Mammary epithelial cell (primary cell): ENCODE data around the gene AUTS2.

Source experiments
- CTCF ChIP-seq, 2 donors: IDR thresholded peaks in 1 of 2; conservative IDR thresholded peaks in 1 of 2; 2 replicates each; pipeline ENCODE4 v1.5.1; 2011 to 2012; ENCODE audit warnings: inconsistent platforms in 2 of 2, low read length in 2 of 2, mild to moderate bottlenecking in 2 of 2, control low read depth in 1 of 2, low read depth in 1 of 2; ENCODE audit not compliant: insufficient read depth in 1 of 2; ENCODE audit errors: extremely low read depth in 1 of 2
- EZH2 ChIP-seq: IDR thresholded peaks from 2 replicates; pipeline ENCODE4 v1.6.1; 2012; ENCODE audit warnings: low read length, inconsistent platforms, borderline replicate concordance

- TF ChIP-seq CTCF (conservative IDR thresholded peaks at IDR 0.05 in 1 of 2, IDR thresholded peaks at IDR 0.05 in 1 of 2; ENCODE audit: extremely low read depth in 1 of 2, insufficient read depth in 1 of 2, low read depth in 1 of 2, low read length in 2 of 2) (no peak), EZH2 (no peak)
Observed at GRCh38 chr7:70457482-70457881, 859.2 kb downstream of the AUTS2 start.
